H9 (cell line): ENCODE data around the gene APOBEC3B. TPM values are rescaled to one million over a fixed set of nuclear protein-coding genes. Genes with fewer than 3 reads are reported as not detected.

Source experiments
- DNase-seq: peaks from one replicate; pipeline ENCODE4 v3.0.0-alpha.2; 2017
- H2AFZ ChIP-seq: one replicate; pipeline ENCODE4 v1.6.1; 2013; ENCODE audit warnings: mild to moderate bottlenecking, low read length, control low read depth, moderate library complexity
- H2AK5ac ChIP-seq: 2 replicates; pipeline ENCODE4 v1.6.1; 2013; ENCODE audit warnings: low read length, control low read depth, mixed read lengths; ENCODE audit not compliant: insufficient read length
- H2BK120ac ChIP-seq: one replicate; pipeline ENCODE4 v1.6.1; 2013; ENCODE audit warnings: low read depth, mild to moderate bottlenecking, low read length, control low read depth, inconsistent platforms; ENCODE audit not compliant: poor library complexity, severe bottlenecking
- H2BK12ac ChIP-seq: 2 replicates; pipeline ENCODE4 v1.6.1; 2013; ENCODE audit warnings: low read length, control low read depth, mixed read lengths, low read depth; ENCODE audit not compliant: insufficient read length
- H2BK15ac ChIP-seq: 2 replicates; pipeline ENCODE4 v1.6.1; 2013; ENCODE audit warnings: low read depth, low read length, control low read depth
- H2BK20ac ChIP-seq: one replicate; pipeline ENCODE4 v1.6.1; 2013; ENCODE audit warnings: low read depth, mild to moderate bottlenecking, low read length, control low read depth, inconsistent platforms; ENCODE audit not compliant: poor library complexity, severe bottlenecking
- H2BK5ac ChIP-seq: 2 replicates; pipeline ENCODE4 v1.6.1; 2013; ENCODE audit warnings: low read length, control low read depth, mixed read lengths; ENCODE audit not compliant: insufficient read length
- H3K14ac ChIP-seq: 2 replicates; pipeline ENCODE4 v1.6.1; 2013; ENCODE audit warnings: low read length, control low read depth; ENCODE audit not compliant: insufficient read depth
- H3K18ac ChIP-seq: 2 replicates; pipeline ENCODE4 v1.6.1; 2013; ENCODE audit warnings: low read depth, mild to moderate bottlenecking, mixed read lengths, low read length, control low read depth; ENCODE audit not compliant: insufficient read length
- H3K23ac ChIP-seq: 2 replicates; pipeline ENCODE4 v1.6.1; 2013; ENCODE audit warnings: low read length, control low read depth, mixed read lengths, low read depth; ENCODE audit not compliant: insufficient read length
- H3K23me2 ChIP-seq: 2 replicates; pipeline ENCODE4 v1.6.1; 2013; ENCODE audit warnings: low read depth, mild to moderate bottlenecking, mixed read lengths, low read length, control low read depth; ENCODE audit not compliant: insufficient read length, poor library complexity, severe bottlenecking
- H3K27ac ChIP-seq: 2 replicates; pipeline ENCODE4 v1.5.1; 2013; ENCODE audit warnings: low read length, control low read depth, mixed read lengths, low read depth; ENCODE audit not compliant: insufficient read length
- H3K27me3 ChIP-seq: 2 replicates; pipeline ENCODE4 v1.6.1; 2013; ENCODE audit warnings: low read length, control low read depth, inconsistent platforms; ENCODE audit not compliant: insufficient read depth
- H3K4ac ChIP-seq: 2 replicates; pipeline ENCODE4 v1.6.1; 2013; ENCODE audit warnings: low read depth, mild to moderate bottlenecking, control low read depth, inconsistent platforms, low read length, moderate library complexity
- H3K4me1 ChIP-seq: 2 replicates; pipeline ENCODE4 v1.6.1; 2013; ENCODE audit warnings: low read length, control low read depth, inconsistent platforms; ENCODE audit not compliant: insufficient read depth
- H3K4me2 ChIP-seq: 2 replicates; pipeline ENCODE4 v1.6.1; 2013; ENCODE audit warnings: low read length, control low read depth, mixed read lengths; ENCODE audit not compliant: insufficient read length, insufficient read depth
- H3K56ac ChIP-seq: 2 replicates; pipeline ENCODE4 v1.6.1; 2013; ENCODE audit warnings: low read depth, mild to moderate bottlenecking, mixed read lengths, low read length, control low read depth; ENCODE audit not compliant: insufficient read length
- H3K79me1 ChIP-seq: 2 replicates; pipeline ENCODE4 v1.6.1; 2013; ENCODE audit warnings: low read depth, mild to moderate bottlenecking, moderate library complexity, low read length, control low read depth, inconsistent platforms; ENCODE audit not compliant: insufficient read depth, poor library complexity, severe bottlenecking
- H3K79me2 ChIP-seq: 2 replicates; pipeline ENCODE4 v1.6.1; 2013; ENCODE audit warnings: low read length, control low read depth, inconsistent platforms; ENCODE audit not compliant: insufficient read depth
- H3K9ac ChIP-seq: 2 replicates; pipeline ENCODE4 v1.6.1; 2013; ENCODE audit warnings: low read length, control low read depth, mixed read lengths; ENCODE audit not compliant: insufficient read length; ENCODE audit errors: extremely low read depth
- H3K9me3 ChIP-seq: one replicate; pipeline ENCODE4 v1.6.1; 2013; ENCODE audit warnings: low read depth, low read length, inconsistent platforms; ENCODE audit not compliant: control insufficient read depth
- H3T11ph ChIP-seq: one replicate; pipeline ENCODE4 v1.6.1; 2013; ENCODE audit warnings: mild to moderate bottlenecking, low read length, control low read depth, inconsistent platforms
- H4K20me1 ChIP-seq: one replicate; pipeline ENCODE4 v1.6.1; 2013; ENCODE audit not compliant: control insufficient read depth, insufficient read length, insufficient read depth
- H4K5ac ChIP-seq: 2 replicates; pipeline ENCODE4 v1.6.1; 2013; ENCODE audit warnings: low read depth, mild to moderate bottlenecking, mixed read lengths, low read length, control low read depth; ENCODE audit not compliant: insufficient read length
- H4K8ac ChIP-seq: replicated peaks from 2 replicates; pipeline ENCODE4 v1.6.1; 2013; ENCODE audit warnings: low read length, control low read depth, mixed read lengths, low read depth; ENCODE audit not compliant: insufficient read length
- H4K91ac ChIP-seq: 2 replicates; pipeline ENCODE4 v1.6.1; 2013; ENCODE audit warnings: low read depth, mild to moderate bottlenecking, moderate library complexity, mixed read lengths, low read length, control low read depth; ENCODE audit not compliant: insufficient read length
- H3K27ac Mint-ChIP-seq, 3 experiments: 2 replicates in 2 of 3; 3 replicates in 1 of 3; pipeline ENCODE4 v1.8.0; 2020 to 2021; ENCODE audit warnings: mixed read lengths in 3 of 3, mild to moderate bottlenecking in 1 of 3, moderate library complexity in 1 of 3
- H3K27me3 Mint-ChIP-seq: 2 replicates; pipeline ENCODE4 v1.8.0; 2021; ENCODE audit warnings: low read depth, mild to moderate bottlenecking, moderate library complexity, mixed read lengths
- H3K36me3 Mint-ChIP-seq, 3 experiments: 2 replicates in 2 of 3; 3 replicates in 1 of 3; pipeline ENCODE4 v1.8.0; 2020 to 2021; ENCODE audit warnings: low read depth in 3 of 3, mixed read lengths in 3 of 3; ENCODE audit not compliant: insufficient read depth in 1 of 3
- H3K4me1 Mint-ChIP-seq, 2 experiments: 2 replicates each; pipeline ENCODE4 v1.8.0; 2020; ENCODE audit warnings: mixed read lengths in 2 of 2
- H3K4me3 Mint-ChIP-seq, 2 experiments: 2 replicates in 1 of 2; 3 replicates in 1 of 2; pipeline ENCODE4 v1.8.0; 2020 to 2021; ENCODE audit warnings: mild to moderate bottlenecking in 2 of 2, mixed read lengths in 2 of 2, moderate library complexity in 1 of 2
- H3K9me3 Mint-ChIP-seq, 2 experiments: 2 replicates in 1 of 2; 3 replicates in 1 of 2; pipeline ENCODE4 v1.8.0; 2020; ENCODE audit warnings: mild to moderate bottlenecking in 2 of 2, mixed read lengths in 2 of 2, moderate library complexity in 1 of 2
- CTCF ChIP-seq: fragments of 200-600 bp; sonication (generic); conservative IDR thresholded peaks from 3 replicates; pipeline ENCODE4 v1.8.0; 2021; ENCODE audit warnings: antibody characterized with exemption, mild to moderate bottlenecking
- WGBS: extraction: QIAGEN DNeasy Blood & Tissue Kit; methylation state at CpG from one replicate; pipeline ENCODE4 v1.1.7; 2013; ENCODE audit warnings: missing lambda C conversion rate, low lambda C conversion rate, mixed read lengths; ENCODE audit not compliant: insufficient read length; ENCODE audit errors: extremely low coverage; 5-methylcytosine and 5-hydroxymethylcytosine counted together
- total RNA-seq: library from RNA; stranded (reverse); gene quantifications from 2 replicates; pipeline ENCODE4 v1.2.1, GENCODE V29; 2021

The APOBEC3B gene
- total RNA-seq, 1 experiment from 2014 or later, result 29.0 TPM

GRCh38 chr22:38965614-38966379 lies 16.4 kb upstream of the APOBEC3B start:
- H3K9ac ChIP-seq, result no peak overlapping the region
- H3K9me3 Mint-ChIP-seq, result no peaks in the 10 kb centered on the region; a peak in 2 of 5 replicates
- H4K8ac ChIP-seq, result no peak overlapping the region
- H2AFZ ChIP-seq, result no peak overlapping the region
- no peak overlapping the region for H3T11ph ChIP-seq
- H4K20me1 ChIP-seq, result no peaks in the 10 kb centered on the region
- H3K27ac Mint-ChIP-seq, result 0 out of 7 replicates have a peak overlapping the region, but pooled peaks of 1 of the 3 experiments have one; percentile 31
- no peaks in the 10 kb centered on the region for H3K23me2 ChIP-seq
- no peaks in the 10 kb centered on the region for H3K27me3 ChIP-seq
- no peak overlapping the region for H2BK120ac ChIP-seq
- H2BK20ac ChIP-seq, result no peak overlapping the region
- H4K91ac ChIP-seq, result no peak overlapping the region
- no peaks in the 10 kb centered on the region; the same call in 1 of the 2 replicates for H3K4me1 ChIP-seq
- H3K4me3 Mint-ChIP-seq, result no peak overlapping the region
- no peak for TF ChIP-seq CTCF
- H2BK5ac ChIP-seq, result no peak overlapping the region
- no peak overlapping the region for H2AK5ac ChIP-seq
- no peaks in the 10 kb centered on the region for H3K79me2 ChIP-seq
- H3K56ac ChIP-seq, result no peak overlapping the region
- H3K27ac ChIP-seq, result no peak overlapping the region
- no peak overlapping the region for H2BK12ac ChIP-seq
- WGBS, result no CpG with 5 or more reads among the region's 14 CpGs
- H3K4me1 Mint-ChIP-seq, result peaks cover 19 to 29% of the 10 kb centered on the region in 2 experiments
- H3K27me3 Mint-ChIP-seq, result peaks cover 11% of the 10 kb centered on the region
- no peak overlapping the region for H4K5ac ChIP-seq
- no peak overlapping the region for H3K23ac ChIP-seq
- no peaks in the 10 kb centered on the region for H3K36me3 Mint-ChIP-seq
- no peak overlapping the region for H3K4me2 ChIP-seq
- no peaks in the 10 kb centered on the region for H3K9me3 ChIP-seq
- H3K4ac ChIP-seq, result no peak overlapping the region
- DNase-seq, result no peak
- H3K18ac ChIP-seq, result no peak overlapping the region
- no peak overlapping the region for H2BK15ac ChIP-seq
- no peak overlapping the region; the same call in 1 of the 2 replicates for H3K14ac ChIP-seq
- no peaks in the 10 kb centered on the region for H3K79me1 ChIP-seq
